GM18520 (cell line): ENCODE measurements around the gene FDPS.

ENCODE experiments used
- ATAC-seq: cut with Tn5 transposase; IDR thresholded peaks from one replicate; pipeline ENCODE4 v1.9.1; 2021; ENCODE audit not compliant: unreplicated experiment

FDPS gene

DNA sequence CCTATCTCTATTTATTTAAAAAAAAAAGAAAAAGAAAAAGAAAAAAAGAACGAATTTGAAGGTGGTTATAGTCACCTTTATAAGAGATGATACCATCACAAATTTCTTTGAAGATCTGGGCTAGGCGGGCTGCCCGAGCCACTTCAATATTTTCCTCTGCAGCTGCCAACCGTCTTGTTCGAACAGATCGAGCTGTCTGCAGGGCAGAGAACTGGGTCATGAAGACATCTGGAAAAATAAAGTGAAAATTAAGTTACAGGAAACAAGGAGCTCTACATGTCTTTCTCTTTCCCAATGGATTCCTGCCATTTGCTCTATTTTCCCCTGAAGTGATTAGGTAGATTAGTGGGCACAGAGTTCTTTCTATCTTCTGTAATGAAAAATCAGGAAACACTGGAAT, 44.0 kb downstream of the FDPS start:
- no peak for ATAC-seq

DNA sequence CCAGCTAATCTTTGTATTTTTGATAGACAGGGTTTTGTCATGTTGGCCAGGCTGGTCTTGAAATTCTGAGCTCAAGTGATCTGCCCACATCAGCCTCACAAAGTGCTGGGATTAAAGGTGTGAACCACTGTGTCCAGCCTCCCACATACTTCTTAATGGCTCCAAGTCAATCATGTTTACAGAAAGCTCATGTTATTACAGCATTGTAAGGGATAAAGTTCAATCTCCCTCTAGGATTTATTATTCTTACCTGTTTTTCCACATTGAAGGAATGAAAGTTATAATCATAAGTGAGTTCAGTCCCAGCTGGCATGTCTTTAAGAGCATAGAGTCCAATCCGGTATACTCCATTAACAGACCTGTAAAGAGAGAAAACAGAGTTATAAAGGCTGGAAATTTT, 51.4 kb downstream of the FDPS start:
- ATAC-seq: no peak
